Measurements from ENCODE around the gene GPR84. TPM values are rescaled to one million over a fixed set of nuclear protein-coding genes. Genes with fewer than 3 reads are reported as not detected.
A peak's percentile ranks its signal among the peaks of the same experiment; 100 is the strongest.
"Not testable (repeated sequence)": the region's sequence is repeated elsewhere in the genome, so short reads cannot be mapped to it uniquely, and the experiment has no call there.

The GPR84 gene
- total RNA-seq, 1 donor from 2014 or later: not detected

GRCh38 chr12:54330442-54330841 is 33.8 kb downstream of the GPR84 start:
- no peak for TF ChIP-seq POLR2AphosphoS5 (IDR thresholded peaks at IDR 0.05; ENCODE audit: insufficient read depth in 1 of 2, low read depth in 1 of 2)
- TF ChIP-seq POLR2A (IDR thresholded peaks at IDR 0.05): no peak
- TF ChIP-seq CTCF (IDR thresholded peaks at IDR 0.05): no peak
- H3K4me3 ChIP-seq: no peak overlapping the region
- H3K9me3 ChIP-seq: no peaks in the 10 kb centered on the region
- DNase-seq (ENCODE audit: extremely low spot score in 2 of 2): no peak
- H3K4me1 ChIP-seq: peaks cover 71% of the 10 kb centered on the region
- H3K27me3 ChIP-seq: no peaks in the 10 kb centered on the region
- intact Hi-C loops (cut with DNase I): no loop called here
- no peaks in the 10 kb centered on the region for H3K36me3 ChIP-seq
- no peak overlapping the region for H3K27ac ChIP-seq

GRCh38 chr12:54329759-54330158 is 34.5 kb downstream of the GPR84 start:
- Histone ChIP-seq H3K27me3 (no peaks in the 10 kb centered on the region), H3K4me1 (peaks cover 67% of the 10 kb centered on the region), H3K27ac (no peak overlapping the region), H3K9me3 (no peaks in the 10 kb centered on the region), H3K4me3 (no peak overlapping the region), H3K36me3 (no peaks in the 10 kb centered on the region)
- DNase-seq (ENCODE audit: extremely low spot score in 2 of 2): no peak
- intact Hi-C loops (cut with DNase I): no loop called here
- no peak for TF ChIP-seq CTCF (IDR thresholded peaks at IDR 0.05)
- no peak for TF ChIP-seq POLR2AphosphoS5 (IDR thresholded peaks at IDR 0.05; ENCODE audit: insufficient read depth in 1 of 2, low read depth in 1 of 2)
- no peak for TF ChIP-seq POLR2A (IDR thresholded peaks at IDR 0.05)

- no peaks in the 10 kb centered on the region for H3K27me3 ChIP-seq
- TF ChIP-seq POLR2AphosphoS5 (IDR thresholded peaks at IDR 0.05; ENCODE audit: insufficient read depth in 1 of 2, low read depth in 1 of 2) (no peak), POLR2A (IDR thresholded peaks at IDR 0.05) (no peak), CTCF (IDR thresholded peaks at IDR 0.05) (no peak)
- intact Hi-C loops (cut with DNase I): no loop called here
- H3K36me3 ChIP-seq: no peaks in the 10 kb centered on the region
- peaks cover 67% of the 10 kb centered on the region for H3K4me1 ChIP-seq
- no peak overlapping the region for H3K4me3 ChIP-seq
- no peak for DNase-seq (ENCODE audit: extremely low spot score in 2 of 2)
- H3K27ac ChIP-seq: no peak overlapping the region
- H3K9me3 ChIP-seq: no peaks in the 10 kb centered on the region
Observed at GRCh38 chr12:54328595-54329337, 35.5 kb downstream of the GPR84 start.

- H3K27me3 ChIP-seq; H3K36me3 ChIP-seq; H3K9me3 ChIP-seq; intact Hi-C loops (cut with DNase I); DNase-seq (ENCODE audit: extremely low spot score in 2 of 2): not testable (repeated sequence)
- peak overlapping the region; percentile 82 to 85 for H3K4me3 ChIP-seq
- H3K4me1 ChIP-seq: peaks cover 50% of the 10 kb centered on the region
- H3K27ac ChIP-seq: peak overlapping the region; percentile 80
Observed at GRCh38 chr12:54325442-54326109, 38.7 kb downstream of the GPR84 start.

- intact Hi-C loops (cut with DNase I): no loop called here
- peak within 1 kb of the TSS; percentile 82 to 85 for H3K4me3 ChIP-seq
- no peaks in the 10 kb centered on the region for H3K27me3 ChIP-seq
- H3K9me3 ChIP-seq: no peaks in the 10 kb centered on the region
- peak; percentile 90 to 95 for TF ChIP-seq POLR2AphosphoS5 (IDR thresholded peaks at IDR 0.05; ENCODE audit: insufficient read depth in 1 of 2, low read depth in 1 of 2)
- peak in 1 of 2 donors; percentile 75 for TF ChIP-seq POLR2A (IDR thresholded peaks at IDR 0.05)
- TF ChIP-seq CTCF (IDR thresholded peaks at IDR 0.05): peak; percentile 36 to 52 (median 50)
- H3K36me3 ChIP-seq: no peaks in the 10 kb centered on the region
- H3K27ac ChIP-seq: peak within 1 kb of the TSS; percentile 80
- H3K4me1 ChIP-seq: peaks cover 43% of the 10 kb centered on the region
- DNase-seq (ENCODE audit: extremely low spot score in 2 of 2): peak; percentile 98 to 99
Observed at GRCh38 chr12:54324617-54325441, 39.5 kb downstream of the GPR84 start, which contains the start of gene COPZ1. Gene COPZ1, plus strand, starts transcription at chr12:54325131. Its CDS starts 33 bp downstream, at chr12:54325164.

Measured in vagina (tissue), 2 donors.